Measurements from ENCODE around the gene CELF2. TPM values are rescaled to one million over a fixed set of nuclear protein-coding genes. Genes with fewer than 3 reads are reported as not detected.

The CELF2 gene
- total RNA-seq, 2 experiments from 2014 or later = 197 to 205 TPM

DNA sequence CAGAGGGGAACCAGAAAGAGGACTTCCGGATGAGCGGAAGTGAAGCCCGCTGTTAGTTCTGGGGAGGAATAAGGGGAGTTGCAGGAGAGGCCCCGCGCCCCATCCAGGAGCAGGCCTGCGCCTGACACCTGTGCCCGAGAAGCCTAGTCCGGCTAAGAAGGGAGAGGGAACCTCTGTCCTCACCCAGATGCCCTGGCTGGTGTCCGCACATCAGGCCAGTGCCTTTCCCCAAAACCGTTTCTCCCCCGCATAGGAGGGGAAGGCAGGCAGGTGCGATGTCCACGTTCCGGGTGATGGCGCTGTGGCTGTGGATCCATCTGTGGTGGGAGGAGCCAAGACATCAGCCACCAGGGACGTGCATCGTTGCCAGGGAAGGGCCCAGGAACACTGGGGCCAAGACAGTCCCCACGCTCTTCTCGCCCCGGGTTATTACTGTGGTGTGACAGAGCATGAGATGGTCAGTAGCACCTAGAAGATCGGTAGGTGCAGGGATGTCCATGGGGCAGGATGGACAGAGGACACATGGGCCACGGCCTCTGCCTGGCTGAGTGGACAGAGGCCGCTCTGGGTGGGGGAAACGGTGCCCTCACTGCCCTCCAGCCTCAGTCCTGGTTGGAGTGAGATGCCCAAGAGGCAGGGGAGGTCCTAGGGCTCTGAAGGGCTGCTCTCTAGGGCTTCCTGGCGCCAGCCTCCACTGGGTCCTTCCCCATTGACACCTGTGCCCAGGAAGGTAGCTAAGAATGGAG lies 262.7 kb downstream of the CELF2 start:
- Mint-ChIP-seq H3K27ac (peak overlapping the region; percentile 63), H3K27me3 (no peaks in the 10 kb centered on the region), H3K4me1 (ENCODE audit: low read depth) (peaks cover 24% of the 10 kb centered on the region), H3K9me3 (no peaks in the 10 kb centered on the region), H3K4me3 (no peak overlapping the region), H3K36me3 (ENCODE audit: low read depth) (no peaks in the 10 kb centered on the region)
- intact Hi-C loops (cut with DNase I, micrococcal nuclease) = no loop called here
- Histone ChIP-seq H3K4me1 (ENCODE audit: insufficient read depth, low read length) (peaks cover 47% of the 10 kb centered on the region), H3K27me3 (ENCODE audit: control insufficient read depth in 1 of 2, insufficient read depth in 2 of 2, low read length in 2 of 2) (no peaks in the 10 kb centered on the region), H3K36me3 (ENCODE audit: insufficient read depth, low read length) (peaks cover 92% of the 10 kb centered on the region), H3K9me3 (ENCODE audit: control insufficient read depth in 1 of 2, insufficient read depth in 1 of 2, low read length in 2 of 2) (no peaks in the 10 kb centered on the region), H3K4me3 (ENCODE audit: low read length) (no peak overlapping the region), H3K27ac (ENCODE audit: low read depth in 1 of 2, low read length in 2 of 2) (no peak overlapping the region)
- CTCF ChIA-PET = no interaction called here
- POLR2A ChIA-PET = no interaction called here
- DNase-seq = no peak
- ATAC-seq (ENCODE audit: poor library complexity) = no peak
- TF ChIP-seq, protein P1, sequence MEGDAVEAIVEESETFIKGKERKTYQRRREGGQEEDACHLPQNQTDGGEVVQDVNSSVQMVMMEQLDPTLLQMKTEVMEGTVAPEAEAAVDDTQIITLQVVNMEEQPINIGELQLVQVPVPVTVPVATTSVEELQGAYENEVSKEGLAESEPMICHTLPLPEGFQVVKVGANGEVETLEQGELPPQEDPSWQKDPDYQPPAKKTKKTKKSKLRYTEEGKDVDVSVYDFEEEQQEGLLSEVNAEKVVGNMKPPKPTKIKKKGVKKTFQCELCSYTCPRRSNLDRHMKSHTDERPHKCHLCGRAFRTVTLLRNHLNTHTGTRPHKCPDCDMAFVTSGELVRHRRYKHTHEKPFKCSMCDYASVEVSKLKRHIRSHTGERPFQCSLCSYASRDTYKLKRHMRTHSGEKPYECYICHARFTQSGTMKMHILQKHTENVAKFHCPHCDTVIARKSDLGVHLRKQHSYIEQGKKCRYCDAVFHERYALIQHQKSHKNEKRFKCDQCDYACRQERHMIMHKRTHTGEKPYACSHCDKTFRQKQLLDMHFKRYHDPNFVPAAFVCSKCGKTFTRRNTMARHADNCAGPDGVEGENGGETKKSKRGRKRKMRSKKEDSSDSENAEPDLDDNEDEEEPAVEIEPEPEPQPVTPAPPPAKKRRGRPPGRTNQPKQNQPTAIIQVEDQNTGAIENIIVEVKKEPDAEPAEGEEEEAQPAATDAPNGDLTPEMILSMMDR (IDR thresholded peaks at IDR 0.05) = no peak

DNA sequence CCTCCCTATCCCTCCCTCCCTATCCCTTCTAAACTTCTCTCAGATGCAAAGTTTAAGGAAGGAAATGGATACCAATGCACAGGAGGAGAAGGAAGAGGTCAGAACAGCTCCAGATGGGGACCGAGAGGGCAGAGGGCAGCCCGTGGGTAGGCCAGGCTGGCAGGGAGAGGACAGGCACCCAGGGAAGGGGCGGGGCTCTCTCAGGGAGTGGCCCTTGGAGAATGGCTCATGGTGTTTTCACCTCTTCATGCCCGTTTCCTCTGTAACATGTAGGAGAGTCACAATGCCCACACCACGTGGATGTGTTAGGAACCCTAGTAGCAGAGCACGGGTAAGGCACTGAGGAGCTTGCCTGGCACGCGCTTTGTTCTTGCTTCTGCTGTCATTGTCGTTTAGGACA lies 264.5 kb downstream of the CELF2 start:
- TF ChIP-seq, protein P1 (IDR thresholded peaks at IDR 0.05) = no peak
- Histone ChIP-seq H3K4me3 (ENCODE audit: low read length) (no peak overlapping the region), H3K4me1 (ENCODE audit: insufficient read depth, low read length) (peaks cover 55% of the 10 kb centered on the region), H3K27me3 (ENCODE audit: control insufficient read depth in 1 of 2, insufficient read depth in 2 of 2, low read length in 2 of 2) (no peaks in the 10 kb centered on the region), H3K27ac (ENCODE audit: low read depth in 1 of 2, low read length in 2 of 2) (no peak overlapping the region), H3K36me3 (ENCODE audit: insufficient read depth, low read length) (peaks cover 92% of the 10 kb centered on the region), H3K9me3 (ENCODE audit: control insufficient read depth in 1 of 2, insufficient read depth in 1 of 2, low read length in 2 of 2) (no peaks in the 10 kb centered on the region)
- H3K9me3 Mint-ChIP-seq = no peaks in the 10 kb centered on the region
- DNase-seq (no peak), ATAC-seq (ENCODE audit: poor library complexity) (no peak)
- H3K4me1 Mint-ChIP-seq (ENCODE audit: low read depth) = peaks cover 37% of the 10 kb centered on the region
- ChIA-PET POLR2A (interaction anchor here (0.6 kb wide), 1 partner anchor 33 kb away, joined by 3 read pairs; no protein-coding TSS in a partner anchor), CTCF (no interaction called here)
- H3K27me3 Mint-ChIP-seq = no peaks in the 10 kb centered on the region
- H3K36me3 Mint-ChIP-seq (ENCODE audit: low read depth) = no peaks in the 10 kb centered on the region
- H3K27ac Mint-ChIP-seq = no peak overlapping the region
- H3K4me3 Mint-ChIP-seq = no peak overlapping the region
- intact Hi-C loops (cut with DNase I, micrococcal nuclease) = no loop called here

DNA sequence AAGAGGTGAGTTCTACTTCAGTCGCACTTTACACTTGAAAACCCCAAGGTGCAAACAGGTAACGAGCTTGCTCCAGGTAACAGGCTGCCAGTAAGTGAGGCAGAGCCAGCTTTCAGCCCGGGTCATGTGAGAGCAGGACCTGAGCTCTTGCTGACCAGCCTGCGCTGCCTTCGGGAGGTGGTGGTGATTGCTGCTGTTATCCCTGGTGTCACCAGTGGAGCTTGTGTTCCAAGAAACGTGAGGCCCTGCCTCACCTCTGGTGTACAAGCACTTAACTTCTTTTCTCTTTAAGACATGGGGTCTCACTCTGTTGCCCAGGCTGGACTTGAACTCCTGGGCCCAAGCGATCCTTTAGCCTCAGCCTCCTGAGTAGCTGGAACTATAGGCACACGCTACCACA lies 265.0 kb downstream of the CELF2 start:
- CTCF ChIA-PET = no interaction called here

More for the DNA sequence above, 265.0 kb downstream of the CELF2 start:
- no peak overlapping the region for H3K27ac Mint-ChIP-seq
- Histone ChIP-seq H3K4me1 (ENCODE audit: insufficient read depth, low read length) (peaks cover 55% of the 10 kb centered on the region), H3K27ac (ENCODE audit: low read depth in 1 of 2, low read length in 2 of 2) (no peak overlapping the region), H3K9me3 (ENCODE audit: control insufficient read depth in 1 of 2, insufficient read depth in 1 of 2, low read length in 2 of 2) (no peaks in the 10 kb centered on the region), H3K27me3 (ENCODE audit: control insufficient read depth in 1 of 2, insufficient read depth in 2 of 2, low read length in 2 of 2) (no peaks in the 10 kb centered on the region), H3K36me3 (ENCODE audit: insufficient read depth, low read length) (peaks cover 92% of the 10 kb centered on the region), H3K4me3 (ENCODE audit: low read length) (no peak overlapping the region)
- H3K9me3 Mint-ChIP-seq = no peaks in the 10 kb centered on the region
- intact Hi-C loops (cut with DNase I, micrococcal nuclease) = no loop called here
- no peaks in the 10 kb centered on the region for H3K27me3 Mint-ChIP-seq
- peaks cover 34% of the 10 kb centered on the region for H3K4me1 Mint-ChIP-seq (ENCODE audit: low read depth)
- TF ChIP-seq, protein P1 (IDR thresholded peaks at IDR 0.05) = no peak
- POLR2A ChIA-PET = no interaction called here
- ATAC-seq (ENCODE audit: poor library complexity) (no peak), DNase-seq (no peak)
- H3K4me3 Mint-ChIP-seq = no peak overlapping the region
- no peaks in the 10 kb centered on the region for H3K36me3 Mint-ChIP-seq (ENCODE audit: low read depth)
